Suprapubic skin (tissue), 4 donors: ENCODE data around the gene FOXN3.

Source experiments
- EP300 ChIP-seq: sonication (generic); formaldehyde crosslinking; IDR thresholded peaks from one replicate; pipeline ENCODE4 v1.6.1; 2017; ENCODE audit warnings: antibody characterized with exemption
- POLR2A ChIP-seq, 2 donors: fragments of 450-650 bp; IDR thresholded peaks; one replicate each; pipeline ENCODE4 v1.6.1; 2017; ENCODE audit warnings: antibody characterized with exemption in 2 of 2, mild to moderate bottlenecking in 2 of 2, moderate library complexity in 2 of 2
- POLR2AphosphoS5 ChIP-seq, 3 donors: sonication (generic); formaldehyde crosslinking; IDR thresholded peaks; one replicate each; pipeline ENCODE4 v1.6.1; 2017; ENCODE audit warnings: antibody characterized with exemption in 3 of 3
- TF ChIP-seq, protein P1 (sequence below), 2 donors: fragments of 200-600 bp in 1 of 2; fragments of 450-650 bp in 1 of 2; sonication (generic) in 1 of 2; IDR thresholded peaks; one replicate each; pipeline ENCODE4 v1.5.1; 2016 to 2019; ENCODE audit warnings: antibody characterized with exemption in 2 of 2, mild to moderate bottlenecking in 1 of 2, moderate library complexity in 1 of 2

DNA sequence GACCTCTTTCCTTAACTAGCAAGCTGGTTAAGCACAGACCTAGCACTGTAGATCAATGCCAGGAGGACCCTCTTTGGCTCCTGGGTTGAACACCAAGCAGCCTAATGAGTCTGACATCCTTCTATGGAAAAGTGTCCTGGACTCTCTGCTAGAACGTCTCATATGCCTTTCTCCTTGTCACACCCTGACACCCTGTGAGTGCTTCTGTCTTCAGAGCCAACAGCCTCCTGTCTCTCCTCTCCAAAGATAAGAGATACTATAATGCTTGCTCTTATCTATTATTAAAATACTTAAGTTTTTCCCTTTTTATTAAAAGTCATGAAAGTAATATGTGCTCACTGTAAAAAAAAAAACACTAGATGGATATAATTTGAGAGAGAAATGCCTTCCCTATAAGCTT is 222.7 kb downstream of the FOXN3 start:
- TF ChIP-seq, protein P1, sequence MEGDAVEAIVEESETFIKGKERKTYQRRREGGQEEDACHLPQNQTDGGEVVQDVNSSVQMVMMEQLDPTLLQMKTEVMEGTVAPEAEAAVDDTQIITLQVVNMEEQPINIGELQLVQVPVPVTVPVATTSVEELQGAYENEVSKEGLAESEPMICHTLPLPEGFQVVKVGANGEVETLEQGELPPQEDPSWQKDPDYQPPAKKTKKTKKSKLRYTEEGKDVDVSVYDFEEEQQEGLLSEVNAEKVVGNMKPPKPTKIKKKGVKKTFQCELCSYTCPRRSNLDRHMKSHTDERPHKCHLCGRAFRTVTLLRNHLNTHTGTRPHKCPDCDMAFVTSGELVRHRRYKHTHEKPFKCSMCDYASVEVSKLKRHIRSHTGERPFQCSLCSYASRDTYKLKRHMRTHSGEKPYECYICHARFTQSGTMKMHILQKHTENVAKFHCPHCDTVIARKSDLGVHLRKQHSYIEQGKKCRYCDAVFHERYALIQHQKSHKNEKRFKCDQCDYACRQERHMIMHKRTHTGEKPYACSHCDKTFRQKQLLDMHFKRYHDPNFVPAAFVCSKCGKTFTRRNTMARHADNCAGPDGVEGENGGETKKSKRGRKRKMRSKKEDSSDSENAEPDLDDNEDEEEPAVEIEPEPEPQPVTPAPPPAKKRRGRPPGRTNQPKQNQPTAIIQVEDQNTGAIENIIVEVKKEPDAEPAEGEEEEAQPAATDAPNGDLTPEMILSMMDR (IDR thresholded peaks at IDR 0.05) = no peak
- TF ChIP-seq POLR2A (IDR thresholded peaks at IDR 0.05) (no peak), EP300 (no peak), POLR2AphosphoS5 (IDR thresholded peaks at IDR 0.05) (no peak)
